ENCODE results near the gene GPR156. TPM values are rescaled to one million over a fixed set of nuclear protein-coding genes. Genes with fewer than 3 reads are reported as not detected.

The GPR156 gene
- total and polyA plus RNA-seq, 4 donors = 0.08 to 0.71 (median 0.41) TPM

- Histone ChIP-seq H3K27ac (ENCODE audit: low read depth in 1 of 2, low read length in 1 of 2) (no peak overlapping the region), H3K4me3 (no peak overlapping the region), H3K9ac (ENCODE audit: insufficient read depth in 1 of 2, low read length in 2 of 2) (no peak overlapping the region), H3K4me1 (ENCODE audit: control insufficient read depth in 5 of 5, insufficient read depth in 5 of 5, low read length in 5 of 5) (peaks cover 3 to 15% (median 6%) of the 10 kb centered on the region in 5 donors), H3K9me3 (ENCODE audit: control insufficient read depth in 4 of 4, insufficient read depth in 3 of 4, low read length in 3 of 4) (no peaks in the 10 kb centered on the region), H3K36me3 (ENCODE audit: control insufficient read depth in 4 of 4, insufficient read depth in 4 of 4, low read length in 4 of 4) (no peaks in the 10 kb centered on the region), H3K27me3 (ENCODE audit: control insufficient read depth in 3 of 3, insufficient read depth in 3 of 3, low read length in 2 of 3) (no peaks in the 10 kb centered on the region)
- no peak for TF ChIP-seq CTCF (IDR thresholded peaks at IDR 0.05; ENCODE audit: control extremely low read depth, extremely low read depth)
- WGBS, 2 donors = 95 to 98% methylated on average over 2 of the region's 2 CpGs
- ATAC-seq (ENCODE audit: insufficient read depth, low FRiP score) = no peak
- no peak for DNase-seq
Observed at GRCh38 chr3:120143676-120144075, 141.3 kb downstream of the GPR156 start.

DNA sequence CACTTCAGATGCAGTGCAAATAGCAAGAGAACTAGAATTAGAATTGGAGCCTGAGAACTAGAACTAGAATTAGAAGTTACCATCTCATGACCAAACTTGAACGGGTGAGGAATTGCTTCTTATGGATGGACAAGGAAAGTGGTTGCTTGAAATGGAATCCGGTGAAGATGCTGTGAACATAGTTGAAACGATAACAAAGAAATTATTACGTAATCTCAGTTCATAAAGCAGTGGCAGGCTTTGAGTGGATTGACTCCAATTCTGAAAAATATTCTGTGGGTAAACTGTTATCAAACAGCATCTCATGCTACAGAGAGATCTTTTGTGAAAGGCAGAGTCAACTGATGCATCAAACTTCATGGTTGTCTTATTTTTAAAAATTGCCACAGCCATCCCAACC, 142.8 kb downstream of the GPR156 start:
- ATAC-seq (ENCODE audit: insufficient read depth, low FRiP score) = no peak
- Histone ChIP-seq H3K9ac (ENCODE audit: insufficient read depth in 1 of 2, low read length in 2 of 2) (no peak overlapping the region), H3K4me1 (ENCODE audit: control insufficient read depth in 5 of 5, insufficient read depth in 5 of 5, low read length in 5 of 5) (peaks cover 0 to 7% (median 3%) of the 10 kb centered on the region in 5 donors), H3K27me3 (ENCODE audit: control insufficient read depth in 3 of 3, insufficient read depth in 3 of 3, low read length in 2 of 3) (no peaks in the 10 kb centered on the region), H3K9me3 (ENCODE audit: control insufficient read depth in 4 of 4, insufficient read depth in 3 of 4, low read length in 3 of 4) (no peaks in the 10 kb centered on the region), H3K36me3 (ENCODE audit: control insufficient read depth in 4 of 4, insufficient read depth in 4 of 4, low read length in 4 of 4) (no peaks in the 10 kb centered on the region), H3K27ac (ENCODE audit: low read depth in 1 of 2, low read length in 1 of 2) (no peak overlapping the region), H3K4me3 (no peak overlapping the region)
- no peak for DNase-seq
- TF ChIP-seq CTCF (IDR thresholded peaks at IDR 0.05; ENCODE audit: control extremely low read depth, extremely low read depth) = no peak
- 68 to 82% methylated on average over 4 of the region's 4 CpGs for WGBS, 2 donors

DNA sequence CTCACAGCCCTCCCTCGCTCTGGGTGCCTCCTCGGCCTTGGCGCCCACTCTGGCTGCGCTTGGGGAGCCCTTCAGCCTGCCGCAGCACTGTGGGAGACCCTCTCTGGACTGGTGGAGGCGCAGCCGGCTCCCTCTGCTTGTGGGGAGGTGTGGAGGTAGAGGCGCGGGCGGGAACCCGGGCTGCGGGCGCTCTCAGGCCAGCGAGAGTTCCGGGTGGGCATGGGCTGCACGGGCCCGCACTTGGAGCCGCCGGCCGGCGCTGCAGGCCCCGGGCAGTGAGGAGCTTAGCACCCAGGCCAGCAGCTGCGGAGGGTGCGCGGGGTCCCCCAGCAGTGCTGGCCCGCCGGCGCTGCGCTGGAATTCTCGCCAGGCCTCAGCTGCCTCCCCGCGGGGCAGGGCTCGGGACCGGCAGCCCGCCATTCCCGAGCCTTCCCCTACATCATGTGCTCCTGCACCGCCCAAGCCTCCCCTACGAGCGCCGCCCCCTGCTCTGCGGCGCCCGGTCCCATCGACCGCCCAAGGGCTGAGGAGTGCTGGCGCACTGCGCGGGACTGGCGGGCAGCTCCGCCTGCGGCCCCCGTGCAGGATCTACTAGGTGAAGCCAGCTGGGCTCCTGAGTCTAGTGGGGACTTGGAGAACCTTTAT, 144.8 kb downstream of the GPR156 start:
- Histone ChIP-seq H3K27ac (ENCODE audit: low read depth in 1 of 2, low read length in 1 of 2) (no peak overlapping the region), H3K9me3 (ENCODE audit: control insufficient read depth in 4 of 4, insufficient read depth in 3 of 4, low read length in 3 of 4) (no peaks in the 10 kb centered on the region), H3K9ac (ENCODE audit: insufficient read depth in 1 of 2, low read length in 2 of 2) (no peak overlapping the region), H3K4me3 (no peak overlapping the region), H3K27me3 (ENCODE audit: control insufficient read depth in 3 of 3, insufficient read depth in 3 of 3, low read length in 2 of 3) (no peaks in the 10 kb centered on the region), H3K36me3 (ENCODE audit: control insufficient read depth in 4 of 4, insufficient read depth in 4 of 4, low read length in 4 of 4) (no peaks in the 10 kb centered on the region), H3K4me1 (ENCODE audit: control insufficient read depth in 5 of 5, insufficient read depth in 5 of 5, low read length in 5 of 5) (peaks cover 0 to 6% (median 0%) of the 10 kb centered on the region in 5 donors)
- DNase-seq (no peak), ATAC-seq (ENCODE audit: insufficient read depth, low FRiP score) (no peak)
- WGBS, 2 donors = 97 to 98% methylated on average over 49 to 52 of the region's 52 CpGs
- no peak for TF ChIP-seq CTCF (IDR thresholded peaks at IDR 0.05; ENCODE audit: control extremely low read depth, extremely low read depth)

- H3K27me3 ChIP-seq (ENCODE audit: control insufficient read depth in 3 of 3, insufficient read depth in 3 of 3, low read length in 2 of 3) = no peaks in the 10 kb centered on the region
- no peak for DNase-seq
- 98 to 100% methylated on average over 4 of the region's 4 CpGs for WGBS, 2 donors
- no peak overlapping the region for H3K9ac ChIP-seq (ENCODE audit: insufficient read depth in 1 of 2, low read length in 2 of 2)
- TF ChIP-seq CTCF (IDR thresholded peaks at IDR 0.05; ENCODE audit: control extremely low read depth, extremely low read depth) = no peak
- H3K36me3 ChIP-seq (ENCODE audit: control insufficient read depth in 4 of 4, insufficient read depth in 4 of 4, low read length in 4 of 4) = no peaks in the 10 kb centered on the region
- no peaks in the 10 kb centered on the region for H3K9me3 ChIP-seq (ENCODE audit: control insufficient read depth in 4 of 4, insufficient read depth in 3 of 4, low read length in 3 of 4)
- H3K27ac ChIP-seq (ENCODE audit: low read depth in 1 of 2, low read length in 1 of 2) = no peak overlapping the region
- H3K4me1 ChIP-seq (ENCODE audit: control insufficient read depth in 5 of 5, insufficient read depth in 5 of 5, low read length in 5 of 5) = peaks cover 0 to under 1% (median 0%) of the 10 kb centered on the region in 5 donors
- no peak for ATAC-seq (ENCODE audit: insufficient read depth, low FRiP score)
- H3K4me3 ChIP-seq = no peak overlapping the region
Observed at GRCh38 chr3:120139140-120139539, 145.9 kb downstream of the GPR156 start.
